GM21515 (cell line): ENCODE results near the gene ILK.

Source experiments
- ATAC-seq: cut with Tn5 transposase; IDR thresholded peaks from one replicate; pipeline ENCODE4 v1.9.1; 2021; ENCODE audit not compliant: unreplicated experiment

ILK gene

GRCh38 chr11:6619004-6619745 is 15.6 kb downstream of the ILK start, which contains the start of gene TPP1:
TSS of gene TPP1 (minus strand) at chr11:6619422. CDS start at chr11:6619400, 22 bp downstream.
- ATAC-seq: peak; percentile 98

GRCh38 chr11:6620636-6621035 is 17.1 kb downstream of the ILK start:
- ATAC-seq: no peak

- ATAC-seq: no peak
These were observed 18.2 kb downstream of the ILK start for GRCh38 chr11:6621711-6622211.

- ATAC-seq: no peak
These were observed 18.9 kb downstream of the ILK start for GRCh38 chr11:6622261-6623171.

GRCh38 chr11:6623391-6624363 is 20.1 kb downstream of the ILK start:
- ATAC-seq: no peak

GRCh38 chr11:6625156-6625831 is 21.7 kb downstream of the ILK start:
- no peak for ATAC-seq

GRCh38 chr11:6625832-6626420 is 22.4 kb downstream of the ILK start:
- ATAC-seq: no peak

- ATAC-seq: no peak
These were observed 23.6 kb downstream of the ILK start for GRCh38 chr11:6626971-6627761.

GRCh38 chr11:6627762-6628241 is 24.2 kb downstream of the ILK start:
- ATAC-seq: peak; percentile 62

- no peak for ATAC-seq
These were observed 25.0 kb downstream of the ILK start for GRCh38 chr11:6628526-6628925.

GRCh38 chr11:6629573-6629891 is 26.0 kb downstream of the ILK start:
- no peak for ATAC-seq

- ATAC-seq: no peak
These were observed 26.5 kb downstream of the ILK start for GRCh38 chr11:6629892-6630631.

- no peak for ATAC-seq
These were observed 27.2 kb downstream of the ILK start for GRCh38 chr11:6630632-6631291.

- no peak for ATAC-seq
These were observed 27.9 kb downstream of the ILK start for GRCh38 chr11:6631361-6631890.

GRCh38 chr11:6632116-6633073 is 28.8 kb downstream of the ILK start:
- ATAC-seq: no peak
